ENCODE measurements around the gene FAM53A.

- no peak for TF ChIP-seq ZNF48 (tag by site-specific recombination; IDR thresholded peaks at IDR 0.05)
- TF ChIP-seq CTCF (tag by site-specific recombination; IDR thresholded peaks at IDR 0.05): no peak
- TF ChIP-seq ZNF555 (tag by site-specific recombination; conservative IDR thresholded peaks at IDR 0.05): no peak
- TF ChIP-seq, protein P1, sequence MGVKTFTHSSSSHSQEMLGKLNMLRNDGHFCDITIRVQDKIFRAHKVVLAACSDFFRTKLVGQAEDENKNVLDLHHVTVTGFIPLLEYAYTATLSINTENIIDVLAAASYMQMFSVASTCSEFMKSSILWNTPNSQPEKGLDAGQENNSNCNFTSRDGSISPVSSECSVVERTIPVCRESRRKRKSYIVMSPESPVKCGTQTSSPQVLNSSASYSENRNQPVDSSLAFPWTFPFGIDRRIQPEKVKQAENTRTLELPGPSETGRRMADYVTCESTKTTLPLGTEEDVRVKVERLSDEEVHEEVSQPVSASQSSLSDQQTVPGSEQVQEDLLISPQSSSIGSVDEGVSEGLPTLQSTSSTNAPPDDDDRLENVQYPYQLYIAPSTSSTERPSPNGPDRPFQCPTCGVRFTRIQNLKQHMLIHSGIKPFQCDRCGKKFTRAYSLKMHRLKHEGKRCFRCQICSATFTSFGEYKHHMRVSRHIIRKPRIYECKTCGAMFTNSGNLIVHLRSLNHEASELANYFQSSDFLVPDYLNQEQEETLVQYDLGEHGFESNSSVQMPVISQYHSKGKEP (tag by site-specific recombination; IDR thresholded peaks at IDR 0.05): no peak
- no peak for TF ChIP-seq ZNF777 (tag by site-specific recombination; IDR thresholded peaks at IDR 0.05; ENCODE audit: borderline replicate concordance)
- TF ChIP-seq ZNF747 (tag by site-specific recombination; IDR thresholded peaks at IDR 0.05): no peak
- TF ChIP-seq ZNF138 (tag by site-specific recombination; IDR thresholded peaks at IDR 0.05; ENCODE audit: borderline replicate concordance): no peak
- TF ChIP-seq, protein P2, sequence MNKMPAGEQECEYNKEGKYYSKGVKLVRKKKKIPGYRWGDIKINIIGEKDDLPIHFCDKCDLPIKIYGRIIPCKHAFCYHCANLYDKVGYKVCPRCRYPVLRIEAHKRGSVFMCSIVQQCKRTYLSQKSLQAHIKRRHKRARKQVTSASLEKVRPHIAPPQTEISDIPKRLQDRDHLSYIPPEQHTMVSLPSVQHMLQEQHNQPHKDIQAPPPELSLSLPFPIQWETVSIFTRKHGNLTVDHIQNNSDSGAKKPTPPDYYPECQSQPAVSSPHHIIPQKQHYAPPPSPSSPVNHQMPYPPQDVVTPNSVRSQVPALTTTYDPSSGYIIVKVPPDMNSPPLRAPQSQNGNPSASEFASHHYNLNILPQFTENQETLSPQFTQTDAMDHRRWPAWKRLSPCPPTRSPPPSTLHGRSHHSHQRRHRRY (tag by site-specific recombination; IDR thresholded peaks at IDR 0.05): no peak
- TF ChIP-seq ZNF248 (tag by site-specific recombination; IDR thresholded peaks at IDR 0.05): no peak
- TF ChIP-seq ZNF701 (tag by site-specific recombination; IDR thresholded peaks at IDR 0.05): no peak
Measured at GRCh38 chr4:1623400-1623799, 60.7 kb downstream of the FAM53A start.

All from HEK293 (cell line).